OCI-LY1 (cell line): Measurements from ENCODE around the gene RFTN1.

ENCODE experiments used
- EZH2 ChIP-seq: fragments of 200-600 bp; sonication (generic), shearing (Covaris generic); IDR thresholded peaks from 2 replicates; pipeline ENCODE4 v1.8.0; 2017; ENCODE audit warnings: borderline replicate concordance, mixed run types, mild to moderate bottlenecking, antibody characterized with exemption, low read length, moderate library complexity, mixed read lengths
- TF ChIP-seq, protein P1 (sequence below): fragments of 200-600 bp; sonication (generic), shearing (Covaris generic); IDR thresholded peaks from 2 replicates; pipeline ENCODE4 v1.5.1; 2017; ENCODE audit warnings: mild to moderate bottlenecking, antibody characterized with exemption, low read length, moderate library complexity, mixed read lengths

DNA sequence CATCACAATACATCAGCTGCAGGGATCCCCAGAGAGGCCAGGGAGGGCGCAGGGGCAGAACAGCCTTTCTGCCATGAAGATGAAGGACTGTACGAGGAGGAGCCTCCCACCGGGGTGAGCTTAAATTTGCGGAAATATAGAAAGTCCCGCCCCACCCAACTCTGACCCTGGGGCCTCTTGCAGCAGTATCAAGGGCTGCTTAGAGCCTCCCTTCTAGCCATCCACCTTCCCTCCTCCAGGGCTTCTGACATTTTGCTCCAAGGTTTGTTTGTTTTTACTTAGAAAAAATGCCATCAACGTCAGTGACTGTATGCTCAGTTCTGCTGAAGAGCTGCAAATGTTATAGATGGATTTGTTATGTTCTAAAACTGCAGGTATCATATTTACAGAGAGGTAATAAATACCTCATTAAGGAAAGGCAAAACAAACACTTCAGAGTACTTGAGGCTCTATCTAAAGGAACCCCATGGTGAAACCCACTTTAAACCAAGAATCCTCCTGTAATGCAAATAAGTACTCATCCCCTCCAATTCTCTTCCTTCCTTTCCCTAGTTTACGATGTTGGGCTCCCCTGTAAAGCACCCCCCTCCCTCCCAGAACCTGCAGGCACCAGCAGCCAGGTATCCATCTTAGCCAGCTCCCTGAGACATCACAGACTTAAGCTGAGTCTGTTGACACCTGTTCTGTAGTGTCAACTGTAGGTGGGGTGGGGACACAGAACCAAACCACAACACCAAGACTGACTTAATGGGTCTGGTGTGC, 30.5 kb downstream of the RFTN1 start:
- TF ChIP-seq, protein P1, sequence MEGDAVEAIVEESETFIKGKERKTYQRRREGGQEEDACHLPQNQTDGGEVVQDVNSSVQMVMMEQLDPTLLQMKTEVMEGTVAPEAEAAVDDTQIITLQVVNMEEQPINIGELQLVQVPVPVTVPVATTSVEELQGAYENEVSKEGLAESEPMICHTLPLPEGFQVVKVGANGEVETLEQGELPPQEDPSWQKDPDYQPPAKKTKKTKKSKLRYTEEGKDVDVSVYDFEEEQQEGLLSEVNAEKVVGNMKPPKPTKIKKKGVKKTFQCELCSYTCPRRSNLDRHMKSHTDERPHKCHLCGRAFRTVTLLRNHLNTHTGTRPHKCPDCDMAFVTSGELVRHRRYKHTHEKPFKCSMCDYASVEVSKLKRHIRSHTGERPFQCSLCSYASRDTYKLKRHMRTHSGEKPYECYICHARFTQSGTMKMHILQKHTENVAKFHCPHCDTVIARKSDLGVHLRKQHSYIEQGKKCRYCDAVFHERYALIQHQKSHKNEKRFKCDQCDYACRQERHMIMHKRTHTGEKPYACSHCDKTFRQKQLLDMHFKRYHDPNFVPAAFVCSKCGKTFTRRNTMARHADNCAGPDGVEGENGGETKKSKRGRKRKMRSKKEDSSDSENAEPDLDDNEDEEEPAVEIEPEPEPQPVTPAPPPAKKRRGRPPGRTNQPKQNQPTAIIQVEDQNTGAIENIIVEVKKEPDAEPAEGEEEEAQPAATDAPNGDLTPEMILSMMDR: no peak
- TF ChIP-seq EZH2: no peak
